ENCODE data around the gene OR7C1. TPM values are rescaled to one million over a fixed set of nuclear protein-coding genes. Genes with fewer than 3 reads are reported as not detected.

The OR7C1 gene
- total and polyA plus RNA-seq, 12 donors = 0.01 to 0.07 (median 0.02) TPM; not detected in 7

GRCh38 chr19:14763497-14764145, 71.4 kb downstream of the OR7C1 start:
- TF ChIP-seq CTCF (IDR thresholded peaks at IDR 0.05) = no peak
- H3K4me1 ChIP-seq = no peaks in the 10 kb centered on the region
- H3K27me3 ChIP-seq = peaks cover 0 to 7% (median 0%) of the 10 kb centered on the region in 7 donors
- DNase-seq (no peak), ATAC-seq (no peak)
- WGBS, 2 donors = 67 to 68% methylated on average over 4 of the region's 4 CpGs
- intact Hi-C loops (cut with DNase I) = loop anchor here in 1 of 10 donors (10.0 kb wide), 1 partner anchor 369 kb away; no protein-coding TSS in a partner anchor
- H3K27ac ChIP-seq = no peak overlapping the region
- no peak overlapping the region for H3K4me3 ChIP-seq
- H3K9me3 ChIP-seq = peaks cover 0 to 6% (median 0%) of the 10 kb centered on the region in 11 donors
- peaks cover 0 to 57% (median 0%) of the 10 kb centered on the region in 9 donors for H3K36me3 ChIP-seq

- no peak overlapping the region for H3K27ac ChIP-seq
- peaks cover 0 to 50% (median 0%) of the 10 kb centered on the region in 9 donors for H3K36me3 ChIP-seq
- no peak overlapping the region for H3K4me3 ChIP-seq
- 85 to 90% methylated on average over 2 of the region's 2 CpGs for WGBS, 2 donors
- no peak for DNase-seq
- H3K27me3 ChIP-seq = peaks cover 0 to 7% (median 0%) of the 10 kb centered on the region in 7 donors
- intact Hi-C loops (cut with DNase I) = loop anchor here in 1 of 10 donors (10.0 kb wide), 1 partner anchor 367 kb away; no protein-coding TSS in a partner anchor
- TF ChIP-seq CTCF (IDR thresholded peaks at IDR 0.05) = no peak
- ATAC-seq = no peak
- H3K9me3 ChIP-seq = peaks cover 0 to 6% (median 0%) of the 10 kb centered on the region in 11 donors
- H3K4me1 ChIP-seq = no peaks in the 10 kb centered on the region
Measured at GRCh38 chr19:14762111-14762510, 72.9 kb downstream of the OR7C1 start.

GRCh38 chr19:14761607-14762006, 73.4 kb downstream of the OR7C1 start:
- no peaks in the 10 kb centered on the region for H3K4me1 ChIP-seq
- H3K36me3 ChIP-seq = peaks cover 0 to 55% (median 0%) of the 10 kb centered on the region in 9 donors
- H3K27ac ChIP-seq = no peak overlapping the region
- no peak for TF ChIP-seq CTCF (IDR thresholded peaks at IDR 0.05)
- DNase-seq (no peak), ATAC-seq (no peak)
- peaks cover 0 to 10% (median 0%) of the 10 kb centered on the region in 7 donors for H3K27me3 ChIP-seq
- intact Hi-C loops (cut with DNase I) = loop anchor here in 1 of 10 donors (10.0 kb wide), 1 partner anchor 367 kb away; no protein-coding TSS in a partner anchor
- no peak overlapping the region for H3K4me3 ChIP-seq
- H3K9me3 ChIP-seq = peaks cover 0 to 9% (median 0%) of the 10 kb centered on the region in 11 donors
- WGBS, 2 donors = 59 to 60% methylated on average over 5 of the region's 5 CpGs

GRCh38 chr19:14758816-14759215, 76.2 kb downstream of the OR7C1 start:
- intact Hi-C loops (cut with DNase I) = no loop called here
- WGBS, 2 donors = 28 to 38% methylated on average over 16 of the region's 16 CpGs
- H3K36me3 ChIP-seq = peaks cover 0 to 64% (median 0%) of the 10 kb centered on the region in 9 donors
- no peaks in the 10 kb centered on the region for H3K4me1 ChIP-seq
- no peak for ATAC-seq
- peaks cover 0 to 10% (median 0%) of the 10 kb centered on the region in 7 donors for H3K27me3 ChIP-seq
- peaks cover 0 to 9% (median 0%) of the 10 kb centered on the region in 11 donors for H3K9me3 ChIP-seq
- no peak overlapping the region for H3K4me3 ChIP-seq
- H3K27ac ChIP-seq = no peak overlapping the region
- TF ChIP-seq CTCF (IDR thresholded peaks at IDR 0.05) = no peak
- DNase-seq = no peak

All from heart right ventricle (tissue), 16 donors.